ENCODE measurements around the gene SYNDIG1. TPM values are rescaled to one million over a fixed set of nuclear protein-coding genes. Genes with fewer than 3 reads are reported as not detected.

SYNDIG1 gene
- total and polyA plus RNA-seq, 3 experiments from 2014 or later: not detected

DNA sequence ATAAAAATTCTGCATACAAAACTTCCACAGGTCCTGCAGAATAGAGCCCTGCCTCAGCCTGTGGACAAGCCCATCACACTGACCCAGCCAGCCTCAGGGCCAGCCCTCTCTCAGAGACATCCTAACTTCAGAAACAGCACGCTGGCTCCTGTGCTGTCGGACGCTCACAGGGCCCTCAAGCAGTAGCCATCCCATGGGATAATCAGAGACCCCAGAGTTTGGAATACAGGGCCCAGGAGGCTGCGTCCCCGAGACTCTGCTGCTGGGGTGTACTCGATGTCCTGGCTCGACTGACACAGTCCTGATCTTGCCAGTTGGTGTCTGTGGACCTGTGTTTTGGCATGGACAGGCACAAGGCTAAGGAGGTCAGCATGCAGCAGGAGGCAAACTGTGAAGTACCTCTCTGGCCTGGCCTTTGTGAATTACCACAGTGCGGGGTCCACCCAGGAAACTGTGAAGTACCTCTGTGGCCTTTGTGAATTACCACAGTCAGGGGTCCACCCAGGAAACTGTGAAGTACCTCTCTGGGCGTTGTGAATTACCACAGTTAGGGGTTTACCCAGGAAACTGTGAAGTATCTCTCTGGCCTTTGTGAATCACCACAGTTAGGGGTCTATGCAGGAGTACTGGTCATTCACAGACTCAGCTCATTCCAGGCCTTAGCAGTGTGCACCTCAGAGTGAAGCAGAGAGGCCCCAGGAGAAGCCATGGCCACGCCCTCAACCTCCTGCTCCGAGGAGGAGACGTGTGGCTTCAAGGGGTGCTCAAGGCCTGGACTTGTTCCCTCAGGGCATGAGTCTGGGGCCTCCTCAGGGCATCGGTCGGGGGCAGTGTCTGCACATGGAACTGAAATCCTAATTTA is 212.4 kb downstream of the SYNDIG1 start:
- H3K4me1 ChIP-seq (ENCODE audit: insufficient read depth, low read length): no peaks in the 10 kb centered on the region
- H3K9me3 Mint-ChIP-seq: peaks cover 0 to 3% (median 0%) of the 10 kb centered on the region in 5 donors
- POLR2A ChIA-PET: no interaction called here
- H3K4me3 ChIP-seq (ENCODE audit: low read length): no peak overlapping the region
- DNase-seq: no peak
- H3K27me3 Mint-ChIP-seq: no peaks in the 10 kb centered on the region
- H3K27ac ChIP-seq (ENCODE audit: low read depth, low read length): no peak overlapping the region
- no peaks in the 10 kb centered on the region for H3K36me3 Mint-ChIP-seq
- no peak overlapping the region for H3K4me3 Mint-ChIP-seq
- no peaks in the 10 kb centered on the region for H3K4me1 Mint-ChIP-seq
- H3K27ac Mint-ChIP-seq: no peak overlapping the region
- CTCF ChIA-PET: no interaction called here
- no peaks in the 10 kb centered on the region for H3K36me3 ChIP-seq (ENCODE audit: insufficient read depth, low read length)
- no peaks in the 10 kb centered on the region for H3K27me3 ChIP-seq (ENCODE audit: insufficient read depth, low read length, poor library complexity, severe bottlenecking)
- H3K9me3 ChIP-seq (ENCODE audit: low read length): no peaks in the 10 kb centered on the region

DNA sequence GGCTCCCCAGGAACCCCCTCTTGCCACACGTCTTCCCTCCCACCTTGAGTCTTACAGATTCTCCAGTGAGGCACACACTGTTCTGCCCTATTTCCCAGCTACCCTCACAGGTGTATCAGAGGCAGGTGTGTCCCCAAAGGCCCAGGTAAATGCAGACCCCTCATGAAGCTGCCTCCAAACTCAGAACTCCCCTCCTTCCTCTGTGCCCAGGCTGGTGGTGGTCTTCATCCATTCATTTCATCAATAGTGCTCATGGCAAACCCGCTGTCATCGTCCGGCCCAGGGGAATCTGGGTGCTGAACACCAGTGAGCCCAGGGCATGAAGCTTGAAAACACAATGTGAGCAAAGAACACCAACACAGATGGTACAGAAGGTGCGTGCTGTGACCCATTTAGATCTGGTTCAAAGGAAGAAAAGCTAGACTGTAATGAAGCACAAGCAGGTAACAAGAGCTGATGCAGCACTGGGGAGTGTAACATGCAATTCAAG is 213.1 kb downstream of the SYNDIG1 start:
- Mint-ChIP-seq H3K4me1 (no peaks in the 10 kb centered on the region), H3K27ac (no peak overlapping the region), H3K27me3 (no peaks in the 10 kb centered on the region), H3K4me3 (no peak overlapping the region), H3K9me3 (peaks cover 0 to 3% (median 0%) of the 10 kb centered on the region in 5 donors), H3K36me3 (no peaks in the 10 kb centered on the region)
- Histone ChIP-seq H3K9me3 (ENCODE audit: low read length) (no peaks in the 10 kb centered on the region), H3K36me3 (ENCODE audit: insufficient read depth, low read length) (no peaks in the 10 kb centered on the region), H3K4me1 (ENCODE audit: insufficient read depth, low read length) (no peaks in the 10 kb centered on the region), H3K27me3 (ENCODE audit: insufficient read depth, low read length, poor library complexity, severe bottlenecking) (no peaks in the 10 kb centered on the region), H3K4me3 (ENCODE audit: low read length) (no peak overlapping the region), H3K27ac (ENCODE audit: low read depth, low read length) (no peak overlapping the region)
- no peak for DNase-seq
- CTCF ChIA-PET: no interaction called here
- POLR2A ChIA-PET: no interaction called here

DNA sequence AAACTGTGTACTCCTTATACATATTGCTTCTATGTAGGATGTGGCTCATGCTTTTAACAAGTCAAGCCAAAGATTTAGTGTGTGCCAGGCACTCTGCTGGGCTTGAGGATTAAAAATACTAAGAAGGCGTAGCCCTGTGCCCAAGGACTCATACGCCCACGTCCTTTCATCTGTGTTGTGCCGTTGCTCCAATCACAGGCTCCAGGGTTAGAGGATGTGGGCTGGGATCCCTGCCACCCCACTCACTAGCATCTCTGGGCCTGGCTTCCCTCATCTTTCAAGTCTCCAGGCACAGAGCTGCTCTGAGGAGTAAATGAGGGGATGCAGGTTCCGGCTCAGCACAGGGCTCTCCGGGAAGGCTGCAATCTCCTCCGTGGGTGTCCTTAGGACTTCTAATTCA is 214.2 kb downstream of the SYNDIG1 start:
- Mint-ChIP-seq H3K36me3 (no peaks in the 10 kb centered on the region), H3K27me3 (no peaks in the 10 kb centered on the region), H3K27ac (no peak overlapping the region), H3K4me3 (no peak overlapping the region), H3K9me3 (peaks cover 0 to 4% (median 0%) of the 10 kb centered on the region in 5 donors), H3K4me1 (no peaks in the 10 kb centered on the region)
- H3K4me1 ChIP-seq (ENCODE audit: insufficient read depth, low read length): no peaks in the 10 kb centered on the region
- no peaks in the 10 kb centered on the region for H3K27me3 ChIP-seq (ENCODE audit: insufficient read depth, low read length, poor library complexity, severe bottlenecking)
- H3K27ac ChIP-seq (ENCODE audit: low read depth, low read length): no peak overlapping the region
- ChIA-PET POLR2A (no interaction called here), CTCF (no interaction called here)
- H3K9me3 ChIP-seq (ENCODE audit: low read length): no peaks in the 10 kb centered on the region
- no peak for DNase-seq
- no peaks in the 10 kb centered on the region for H3K36me3 ChIP-seq (ENCODE audit: insufficient read depth, low read length)
- no peak overlapping the region for H3K4me3 ChIP-seq (ENCODE audit: low read length)

DNA sequence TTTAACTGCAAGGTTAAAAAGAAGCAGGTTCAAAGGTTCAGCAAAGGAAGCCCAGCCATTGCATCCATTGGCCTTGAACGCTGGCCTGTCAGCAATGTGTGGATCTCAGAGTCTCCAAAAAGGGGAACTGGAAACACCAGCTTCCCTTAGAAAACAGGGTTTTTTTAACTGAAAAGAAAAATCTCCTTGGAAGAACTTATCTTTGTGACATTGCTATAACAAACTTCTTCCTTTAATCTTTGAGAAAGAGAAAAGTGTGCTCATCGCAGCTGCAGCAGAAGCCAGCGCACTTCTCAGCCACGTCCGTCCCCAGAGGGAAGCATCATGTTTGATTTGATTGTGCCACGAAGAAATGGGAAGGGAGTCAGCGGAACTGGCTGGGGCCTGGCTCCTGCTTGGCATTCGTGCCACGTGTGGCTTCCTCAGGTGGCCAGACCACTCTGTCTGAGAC is 215.0 kb downstream of the SYNDIG1 start:
- Mint-ChIP-seq H3K4me1 (no peaks in the 10 kb centered on the region), H3K36me3 (no peaks in the 10 kb centered on the region), H3K9me3 (peaks cover 0 to 5% (median 0%) of the 10 kb centered on the region in 5 donors), H3K27ac (no peak overlapping the region), H3K27me3 (no peaks in the 10 kb centered on the region), H3K4me3 (no peak overlapping the region)
- no peaks in the 10 kb centered on the region for H3K9me3 ChIP-seq (ENCODE audit: low read length)
- no peak for DNase-seq
- no peak overlapping the region for H3K27ac ChIP-seq (ENCODE audit: low read depth, low read length)
- no peaks in the 10 kb centered on the region for H3K36me3 ChIP-seq (ENCODE audit: insufficient read depth, low read length)
- no peaks in the 10 kb centered on the region for H3K4me1 ChIP-seq (ENCODE audit: insufficient read depth, low read length)
- no peaks in the 10 kb centered on the region for H3K27me3 ChIP-seq (ENCODE audit: insufficient read depth, low read length, poor library complexity, severe bottlenecking)
- POLR2A ChIA-PET: no interaction called here
- CTCF ChIA-PET: no interaction called here
- no peak overlapping the region for H3K4me3 ChIP-seq (ENCODE audit: low read length)

DNA sequence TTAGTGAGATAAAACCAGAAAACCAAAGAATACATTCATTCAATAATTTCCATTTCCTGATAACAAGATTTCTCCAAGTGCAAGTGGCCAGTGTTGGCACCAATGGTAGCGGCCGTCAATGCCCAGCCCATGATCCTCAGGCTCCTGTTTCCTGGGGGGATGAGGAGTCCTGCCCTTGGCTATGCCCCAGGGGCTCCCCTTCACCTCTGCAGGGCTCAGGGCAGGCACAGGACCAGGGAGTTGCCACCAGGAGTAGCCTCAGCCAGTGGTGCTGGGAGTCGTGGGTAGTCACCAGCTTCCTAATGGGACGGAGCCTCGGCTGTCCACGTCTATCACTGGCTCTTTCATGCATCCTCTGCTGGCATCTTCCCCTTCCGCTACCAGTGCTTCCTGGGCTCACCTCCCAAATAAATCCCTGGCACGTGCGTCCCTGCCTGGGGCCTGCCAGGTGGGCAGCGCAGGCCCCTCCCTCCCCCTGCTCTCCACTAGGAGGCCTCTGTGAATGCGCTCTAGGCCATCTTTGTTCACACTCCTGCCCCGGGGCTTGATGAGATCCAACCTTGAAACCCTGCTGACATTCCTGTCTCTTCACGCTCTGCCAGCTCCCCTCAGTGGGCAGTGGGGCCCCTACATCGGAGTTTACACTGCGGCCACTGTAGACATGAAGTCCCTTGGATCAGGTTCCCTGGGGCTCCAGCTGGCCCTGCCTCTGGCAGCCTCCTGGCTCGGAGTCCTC is 215.7 kb downstream of the SYNDIG1 start:
- no peaks in the 10 kb centered on the region for H3K36me3 Mint-ChIP-seq
- CTCF ChIA-PET: no interaction called here
- DNase-seq: no peak

DNA sequence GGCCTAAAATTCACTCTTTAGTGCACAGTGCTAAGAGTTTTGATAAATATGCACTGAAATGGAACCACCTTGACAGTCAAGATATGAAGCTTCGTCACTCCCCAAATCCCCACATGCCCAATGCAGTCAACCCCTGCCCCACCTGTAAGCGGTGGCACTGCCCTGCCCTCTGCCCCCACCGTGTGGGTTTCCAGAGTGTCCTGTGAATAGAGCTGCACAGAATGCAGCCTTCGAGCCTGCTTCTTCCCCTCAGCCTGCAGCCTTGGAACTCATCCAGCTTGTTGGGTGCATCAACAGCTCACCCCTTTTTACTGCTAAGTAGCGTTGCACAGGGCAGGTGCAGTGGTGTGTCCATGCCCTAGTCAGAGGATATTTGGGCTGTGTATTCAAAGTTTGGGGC is 216.3 kb downstream of the SYNDIG1 start:
- peaks cover 4 to 5% of the 10 kb centered on the region in 2 donors for H3K27me3 Mint-ChIP-seq
- no peak overlapping the region for H3K27ac Mint-ChIP-seq
- Histone ChIP-seq H3K27ac (ENCODE audit: low read depth, low read length) (no peak overlapping the region), H3K4me3 (ENCODE audit: low read length) (no peak overlapping the region), H3K9me3 (ENCODE audit: low read length) (no peaks in the 10 kb centered on the region), H3K27me3 (ENCODE audit: insufficient read depth, low read length, poor library complexity, severe bottlenecking) (no peaks in the 10 kb centered on the region), H3K4me1 (ENCODE audit: insufficient read depth, low read length) (no peaks in the 10 kb centered on the region), H3K36me3 (ENCODE audit: insufficient read depth, low read length) (no peaks in the 10 kb centered on the region)
- peaks cover 0 to 5% (median 0%) of the 10 kb centered on the region in 5 donors for H3K9me3 Mint-ChIP-seq
- no peak overlapping the region for H3K4me3 Mint-ChIP-seq
- ChIA-PET POLR2A (no interaction called here), CTCF (no interaction called here)
- no peaks in the 10 kb centered on the region for H3K4me1 Mint-ChIP-seq
- DNase-seq: no peak
- H3K36me3 Mint-ChIP-seq: no peaks in the 10 kb centered on the region

More for the DNA sequence above, 215.7 kb downstream of the SYNDIG1 start:
- Histone ChIP-seq H3K4me3 (ENCODE audit: low read length) (no peak overlapping the region), H3K9me3 (ENCODE audit: low read length) (no peaks in the 10 kb centered on the region), H3K36me3 (ENCODE audit: insufficient read depth, low read length) (no peaks in the 10 kb centered on the region), H3K27me3 (ENCODE audit: insufficient read depth, low read length, poor library complexity, severe bottlenecking) (no peaks in the 10 kb centered on the region), H3K27ac (ENCODE audit: low read depth, low read length) (no peak overlapping the region), H3K4me1 (ENCODE audit: insufficient read depth, low read length) (no peaks in the 10 kb centered on the region)
- POLR2A ChIA-PET: no interaction called here
- Mint-ChIP-seq H3K27ac (no peak overlapping the region), H3K4me1 (no peaks in the 10 kb centered on the region), H3K4me3 (no peak overlapping the region), H3K27me3 (peaks cover 4 to 5% of the 10 kb centered on the region in 2 donors), H3K9me3 (peaks cover 0 to 5% (median 0%) of the 10 kb centered on the region in 5 donors)

DNA sequence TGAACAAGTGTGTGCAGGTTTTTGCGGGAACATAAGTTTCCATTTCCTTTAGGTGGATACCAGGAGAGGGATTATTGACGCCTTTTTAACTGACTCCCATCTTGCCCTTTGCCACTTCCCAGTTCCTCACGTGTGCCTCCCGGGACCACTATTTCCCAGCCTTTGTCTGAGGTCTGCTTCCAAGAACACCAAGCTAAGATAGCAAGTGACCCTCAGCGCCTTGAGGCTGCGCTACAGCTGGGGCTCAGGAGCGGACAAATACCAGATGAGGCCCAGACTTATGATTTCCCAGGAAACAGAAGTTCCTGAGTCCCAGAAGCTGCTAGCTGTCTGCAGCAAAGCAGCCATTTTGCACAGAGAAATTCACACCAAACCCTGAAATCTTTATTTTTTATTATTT is 216.7 kb downstream of the SYNDIG1 start:
- peaks cover 4 to 5% of the 10 kb centered on the region in 2 donors for H3K27me3 Mint-ChIP-seq

DNA sequence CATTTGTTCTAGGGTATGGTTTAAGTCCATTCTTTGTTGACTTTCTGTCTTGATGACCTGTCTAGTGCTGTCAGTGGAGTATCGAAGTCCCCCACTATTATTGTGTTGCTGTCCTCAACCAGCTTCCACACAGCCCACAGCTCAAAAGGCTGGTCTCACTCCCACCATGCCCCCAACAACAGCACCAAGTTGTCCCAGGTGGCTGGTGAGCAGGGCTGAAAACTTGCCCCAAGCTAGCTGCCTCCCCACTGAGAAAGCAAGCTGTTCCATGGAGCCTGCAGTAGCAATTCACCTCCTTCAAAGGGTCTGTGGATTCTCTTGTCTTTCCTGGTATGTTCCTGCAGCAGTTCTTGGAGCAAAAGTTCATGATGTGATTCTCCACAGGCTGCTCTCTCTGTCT is 221.0 kb downstream of the SYNDIG1 start:
- Mint-ChIP-seq H3K9me3 (peaks cover 0 to 5% (median 0%) of the 10 kb centered on the region in 5 donors), H3K4me3 (no peak overlapping the region), H3K27me3 (peaks cover 13 to 25% of the 10 kb centered on the region in 2 donors), H3K36me3 (no peaks in the 10 kb centered on the region), H3K27ac (no peak overlapping the region), H3K4me1 (no peaks in the 10 kb centered on the region)
- Histone ChIP-seq H3K27ac (ENCODE audit: low read depth, low read length) (no peak overlapping the region), H3K4me1 (ENCODE audit: insufficient read depth, low read length) (no peaks in the 10 kb centered on the region), H3K4me3 (ENCODE audit: low read length) (no peak overlapping the region), H3K27me3 (ENCODE audit: insufficient read depth, low read length, poor library complexity, severe bottlenecking) (no peaks in the 10 kb centered on the region), H3K9me3 (ENCODE audit: low read length) (no peaks in the 10 kb centered on the region), H3K36me3 (ENCODE audit: insufficient read depth, low read length) (no peaks in the 10 kb centered on the region)
- no peak for DNase-seq
- POLR2A ChIA-PET: no interaction called here
- CTCF ChIA-PET: no interaction called here

More for the DNA sequence above, 216.7 kb downstream of the SYNDIG1 start:
- no peaks in the 10 kb centered on the region for H3K36me3 ChIP-seq (ENCODE audit: insufficient read depth, low read length)
- Mint-ChIP-seq H3K4me1 (no peaks in the 10 kb centered on the region), H3K4me3 (no peak overlapping the region), H3K36me3 (no peaks in the 10 kb centered on the region), H3K27ac (no peak overlapping the region), H3K9me3 (peaks cover 0 to 5% (median 0%) of the 10 kb centered on the region in 5 donors)
- H3K9me3 ChIP-seq (ENCODE audit: low read length): no peaks in the 10 kb centered on the region
- no peaks in the 10 kb centered on the region for H3K4me1 ChIP-seq (ENCODE audit: insufficient read depth, low read length)
- no peak for DNase-seq
- no peak overlapping the region for H3K27ac ChIP-seq (ENCODE audit: low read depth, low read length)
- H3K27me3 ChIP-seq (ENCODE audit: insufficient read depth, low read length, poor library complexity, severe bottlenecking): no peaks in the 10 kb centered on the region
- no peak overlapping the region for H3K4me3 ChIP-seq (ENCODE audit: low read length)
- CTCF ChIA-PET: no interaction called here
- POLR2A ChIA-PET: no interaction called here
